IgD-negative memory B cell (primary cell): Measurements from ENCODE around the gene GPRIN3. TPM values are rescaled to one million over a fixed set of nuclear protein-coding genes. Genes with fewer than 3 reads are reported as not detected.
A peak's percentile ranks its signal among the peaks of the same experiment; 100 is the strongest.

ENCODE experiments used
- H3K27ac Mint-ChIP-seq, 3 donors: one replicate each; pipeline ENCODE4 v1.8.0; 2020 to 2022; ENCODE audit warnings: mild to moderate bottlenecking in 3 of 3, mixed read lengths in 3 of 3, moderate library complexity in 1 of 3
- H3K27me3 Mint-ChIP-seq: one replicate; pipeline ENCODE4 v1.8.0; 2021; ENCODE audit warnings: mixed read lengths
- H3K36me3 Mint-ChIP-seq: one replicate; pipeline ENCODE4 v1.8.0; 2020; ENCODE audit warnings: mild to moderate bottlenecking, mixed read lengths
- H3K4me1 Mint-ChIP-seq, 3 donors: one replicate each; pipeline ENCODE4 v1.8.0; 2020 to 2022; ENCODE audit warnings: mixed read lengths in 3 of 3, mild to moderate bottlenecking in 1 of 3
- H3K4me3 Mint-ChIP-seq, 4 donors: one replicate each; pipeline ENCODE4 v1.8.0; 2020 to 2022; ENCODE audit warnings: mild to moderate bottlenecking in 4 of 4, mixed read lengths in 4 of 4, moderate library complexity in 3 of 4
- H3K9me3 Mint-ChIP-seq, 3 donors: one replicate each; pipeline ENCODE4 v1.8.0; 2020 to 2021; ENCODE audit warnings: mixed read lengths in 3 of 3, mild to moderate bottlenecking in 1 of 3
- polyA plus RNA-seq: library from polyadenylated mRNA; unstranded; fragments of 300-500 nt; fragmentation: Illumina TruSeq; gene quantifications from one replicate; pipeline ENCODE4 v1.2.3, GENCODE V29; 2021

The GPRIN3 gene
- polyA plus RNA-seq, 1 donor from 2014 or later, result 0.50 TPM

- peaks cover 24% of the 10 kb centered on the region for H3K27me3 Mint-ChIP-seq
- peaks cover 2 to 4% (median 3%) of the 10 kb centered on the region in 3 donors for H3K9me3 Mint-ChIP-seq
- no peaks in the 10 kb centered on the region for H3K36me3 Mint-ChIP-seq
- peaks cover 17 to 27% (median 18%) of the 10 kb centered on the region in 3 donors for H3K4me1 Mint-ChIP-seq
- peak overlapping the region in 1 of 4 donors; percentile 9 for H3K4me3 Mint-ChIP-seq
- no peak overlapping the region for H3K27ac Mint-ChIP-seq
These were observed 16.7 kb downstream of the GPRIN3 start for GRCh38 chr4:89290727-89291516.

DNA sequence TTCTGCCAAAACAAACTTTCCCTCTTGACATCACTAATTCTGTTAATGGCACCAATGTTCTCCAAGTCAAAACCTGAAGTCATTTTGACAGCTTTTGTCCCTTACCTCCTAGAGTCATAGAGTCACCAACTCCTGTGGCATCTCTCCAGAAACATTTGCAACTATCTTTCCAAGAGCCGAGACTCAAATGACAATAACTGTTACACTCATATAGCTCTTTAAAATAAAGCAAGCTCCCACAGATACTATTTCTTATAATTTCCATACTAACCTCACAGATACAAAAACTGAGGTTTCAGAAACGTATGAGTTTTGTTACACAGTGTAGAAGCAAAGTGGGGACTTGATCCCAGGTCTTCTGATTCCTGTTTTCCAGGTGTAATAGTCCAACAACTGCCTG, 18.3 kb downstream of the GPRIN3 start:
- H3K9me3 Mint-ChIP-seq, result peaks cover 2 to 4% (median 3%) of the 10 kb centered on the region in 3 donors
- no peak overlapping the region for H3K4me3 Mint-ChIP-seq
- peaks cover 13 to 22% (median 20%) of the 10 kb centered on the region in 3 donors for H3K4me1 Mint-ChIP-seq
- H3K36me3 Mint-ChIP-seq, result no peaks in the 10 kb centered on the region
- H3K27ac Mint-ChIP-seq, result peak overlapping the region in 1 of 3 donors; percentile 94
- H3K27me3 Mint-ChIP-seq, result peaks cover 17% of the 10 kb centered on the region

GRCh38 chr4:89288430-89288829, 19.2 kb downstream of the GPRIN3 start:
- H3K4me1 Mint-ChIP-seq, result peaks cover 16 to 21% (median 20%) of the 10 kb centered on the region in 3 donors
- peaks cover 2 to 4% (median 3%) of the 10 kb centered on the region in 3 donors for H3K9me3 Mint-ChIP-seq
- H3K4me3 Mint-ChIP-seq, result no peak overlapping the region
- no peaks in the 10 kb centered on the region for H3K36me3 Mint-ChIP-seq
- no peak overlapping the region for H3K27ac Mint-ChIP-seq
- H3K27me3 Mint-ChIP-seq, result peaks cover 16% of the 10 kb centered on the region

DNA sequence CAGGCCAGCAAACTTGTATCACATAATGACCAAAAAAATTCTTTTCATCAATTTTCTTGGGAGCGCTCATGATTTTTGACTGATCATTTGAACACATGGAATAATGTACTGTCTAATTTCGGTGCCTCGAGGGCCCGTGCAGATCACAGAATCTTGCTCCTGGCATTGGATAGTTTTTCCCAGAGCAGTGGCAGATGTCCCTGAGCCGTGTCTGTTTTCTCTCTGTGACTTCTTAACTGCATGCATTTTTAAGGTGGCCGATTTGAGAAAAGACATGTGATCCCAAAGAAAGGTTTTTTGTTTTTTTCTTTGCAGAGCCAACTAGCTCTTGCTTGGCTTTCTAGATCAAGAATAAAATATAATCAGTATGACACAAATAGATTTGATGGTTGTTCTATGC, 19.7 kb downstream of the GPRIN3 start:
- Mint-ChIP-seq H3K27ac (no peak overlapping the region), H3K4me3 (no peak overlapping the region), H3K36me3 (no peaks in the 10 kb centered on the region), H3K4me1 (peaks cover 18 to 22% (median 21%) of the 10 kb centered on the region in 3 donors), H3K27me3 (peaks cover 12% of the 10 kb centered on the region), H3K9me3 (peaks cover 2 to 4% (median 3%) of the 10 kb centered on the region in 3 donors)

DNA sequence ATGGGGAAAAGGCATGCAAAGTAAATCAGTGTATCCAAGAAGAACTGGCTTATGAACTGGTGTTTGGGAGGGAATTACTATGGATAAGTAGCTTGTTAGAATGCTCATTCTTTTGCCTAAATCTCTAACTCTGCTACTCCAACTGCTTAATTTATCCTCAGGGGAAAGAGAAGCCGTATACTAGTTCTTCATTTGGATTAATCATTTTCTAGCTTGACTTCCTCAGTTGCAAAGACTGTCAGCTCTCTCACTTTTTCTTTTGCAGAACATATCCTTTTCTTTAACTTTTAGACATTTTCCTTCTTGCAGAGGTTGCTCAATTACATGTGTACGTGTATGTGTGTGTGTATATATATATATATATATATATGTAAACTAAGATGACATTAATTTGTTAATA, 21.9 kb downstream of the GPRIN3 start:
- Mint-ChIP-seq H3K4me3 (peak overlapping the region in 1 of 4 donors; percentile 12), H3K27ac (peak overlapping the region in 1 of 3 donors; percentile 6), H3K4me1 (peaks cover 15 to 22% (median 17%) of the 10 kb centered on the region in 3 donors), H3K9me3 (no peaks in the 10 kb centered on the region), H3K36me3 (no peaks in the 10 kb centered on the region), H3K27me3 (peaks cover 8% of the 10 kb centered on the region)

DNA sequence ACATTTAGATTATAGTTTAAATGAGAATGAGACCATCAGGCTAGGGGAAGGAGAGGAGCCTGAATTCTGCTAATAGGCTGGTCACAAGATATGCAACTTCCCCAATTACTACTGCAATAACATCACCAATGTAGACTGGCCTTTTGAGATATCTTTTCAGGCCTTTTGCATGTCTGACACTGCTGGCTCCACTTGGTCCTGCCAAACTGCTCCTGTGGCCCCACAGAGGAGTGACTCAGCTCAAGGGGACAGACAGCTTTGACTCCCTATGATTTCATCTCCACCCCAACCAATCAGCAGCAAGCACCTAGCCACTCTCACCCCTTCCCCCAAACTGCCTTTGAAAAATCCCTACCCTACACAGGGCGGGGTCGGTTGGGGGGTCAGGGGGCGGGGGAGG, 22.8 kb downstream of the GPRIN3 start:
- Mint-ChIP-seq H3K36me3 (no peaks in the 10 kb centered on the region), H3K4me1 (peaks cover 15 to 22% (median 16%) of the 10 kb centered on the region in 3 donors), H3K27ac (peak overlapping the region in 2 of 3 donors; percentile 3 to 68), H3K27me3 (peaks cover 4% of the 10 kb centered on the region), H3K9me3 (no peaks in the 10 kb centered on the region), H3K4me3 (peak overlapping the region in 1 of 4 donors; percentile 70)

DNA sequence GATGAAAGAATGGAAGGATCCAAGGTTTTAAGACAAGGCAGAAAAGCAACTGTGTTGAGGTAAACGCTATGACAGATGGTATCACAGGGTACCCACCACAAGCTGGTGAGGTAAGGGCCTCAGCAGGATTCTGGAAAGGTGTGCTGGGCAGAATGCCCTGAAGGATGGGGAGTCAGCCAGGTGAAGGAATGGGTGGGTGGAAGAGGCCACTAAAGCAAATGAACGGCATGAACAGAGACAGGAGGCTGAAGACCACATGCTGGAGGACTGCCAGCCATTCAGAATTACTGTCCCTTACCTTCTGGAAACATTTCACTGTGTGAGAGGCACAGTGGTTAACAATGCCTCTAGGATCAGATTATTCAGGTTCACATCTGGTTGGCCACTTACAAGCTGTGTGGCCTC, 23.6 kb downstream of the GPRIN3 start:
- H3K4me1 Mint-ChIP-seq, result peaks cover 15 to 22% (median 16%) of the 10 kb centered on the region in 3 donors
- H3K4me3 Mint-ChIP-seq, result peak overlapping the region in 2 of 4 donors; percentile 78 to 80

DNA sequence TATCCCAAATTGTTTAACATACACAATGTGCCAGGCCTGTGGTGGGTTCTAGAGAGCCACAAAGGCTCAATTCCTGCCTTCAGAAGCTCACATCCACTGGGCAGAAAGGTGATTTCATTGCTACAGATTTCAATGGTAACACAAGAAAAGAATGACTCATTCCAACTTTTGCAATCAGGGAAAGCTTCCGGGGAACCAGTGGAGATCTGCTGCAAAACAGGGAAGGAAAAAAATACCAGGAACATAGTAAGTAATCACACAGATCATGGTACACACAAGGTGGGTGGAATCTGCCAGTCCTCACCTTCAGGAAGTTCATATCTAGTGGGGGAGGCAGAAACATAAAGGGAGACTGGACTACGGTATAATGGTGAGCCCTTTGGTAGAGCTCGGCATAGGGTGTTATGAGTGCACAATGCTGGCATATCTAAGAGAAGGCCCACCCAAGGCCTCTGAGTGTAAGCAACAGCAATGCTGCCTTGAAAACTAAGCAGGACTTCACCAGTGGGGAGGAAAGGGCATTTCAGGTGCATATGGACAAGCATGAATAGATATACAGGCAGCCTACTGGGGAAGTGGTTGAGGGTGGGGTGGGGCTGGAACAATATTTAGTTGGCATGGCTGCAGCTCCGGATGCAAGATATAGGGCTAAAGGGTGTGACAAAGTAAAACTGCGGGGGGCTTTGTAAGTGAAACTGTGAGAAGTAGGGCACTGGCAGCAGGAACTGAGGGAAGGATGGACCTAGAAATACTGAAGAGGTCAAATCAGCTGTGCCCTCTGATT, 24.2 kb downstream of the GPRIN3 start:
- peak overlapping the region in 2 of 3 donors; percentile 22 to 68 for H3K27ac Mint-ChIP-seq
- peaks cover 2% of the 10 kb centered on the region for H3K36me3 Mint-ChIP-seq
- H3K4me1 Mint-ChIP-seq, result peaks cover 15 to 22% (median 16%) of the 10 kb centered on the region in 3 donors
- H3K4me3 Mint-ChIP-seq, result peak overlapping the region in 2 of 4 donors; percentile 78 to 80
- no peaks in the 10 kb centered on the region for H3K9me3 Mint-ChIP-seq
- H3K27me3 Mint-ChIP-seq, result peaks cover 4% of the 10 kb centered on the region

More for the DNA sequence above, 23.6 kb downstream of the GPRIN3 start:
- Mint-ChIP-seq H3K9me3 (no peaks in the 10 kb centered on the region), H3K36me3 (no peaks in the 10 kb centered on the region), H3K27ac (peak overlapping the region in 2 of 3 donors; percentile 22 to 68), H3K27me3 (peaks cover 4% of the 10 kb centered on the region)

DNA sequence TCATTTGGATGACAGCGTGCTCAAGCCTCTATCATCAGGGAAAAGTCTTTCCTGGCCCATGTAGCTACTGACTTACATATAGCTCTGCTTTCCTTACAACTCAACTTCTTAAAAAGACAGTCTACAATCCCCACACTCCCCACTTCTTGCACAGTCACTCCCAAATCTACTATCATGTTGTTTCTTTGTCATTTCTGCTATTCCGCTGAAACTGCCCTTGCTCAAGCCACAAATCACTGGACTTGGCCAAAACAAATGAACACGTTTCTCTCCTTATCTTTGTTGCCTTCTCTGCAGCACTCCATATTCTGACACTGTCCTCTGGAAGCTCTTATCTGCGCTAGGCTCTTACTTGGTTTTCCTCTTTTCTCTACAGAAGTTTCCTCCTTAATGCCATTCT, 28.2 kb downstream of the GPRIN3 start:
- Mint-ChIP-seq H3K27ac (no peak overlapping the region), H3K9me3 (no peaks in the 10 kb centered on the region), H3K27me3 (peaks cover 2% of the 10 kb centered on the region), H3K36me3 (peaks cover 3% of the 10 kb centered on the region), H3K4me3 (no peak overlapping the region), H3K4me1 (peaks cover 8 to 9% (median 9%) of the 10 kb centered on the region in 3 donors)

GRCh38 chr4:89277412-89277811, 30.2 kb downstream of the GPRIN3 start:
- no peak overlapping the region for H3K4me3 Mint-ChIP-seq
- H3K36me3 Mint-ChIP-seq, result peaks cover 3% of the 10 kb centered on the region
- no peaks in the 10 kb centered on the region for H3K27me3 Mint-ChIP-seq
- H3K4me1 Mint-ChIP-seq, result peaks cover 0 to under 1% (median 0%) of the 10 kb centered on the region in 3 donors
- H3K9me3 Mint-ChIP-seq, result no peaks in the 10 kb centered on the region
- no peak overlapping the region for H3K27ac Mint-ChIP-seq

DNA sequence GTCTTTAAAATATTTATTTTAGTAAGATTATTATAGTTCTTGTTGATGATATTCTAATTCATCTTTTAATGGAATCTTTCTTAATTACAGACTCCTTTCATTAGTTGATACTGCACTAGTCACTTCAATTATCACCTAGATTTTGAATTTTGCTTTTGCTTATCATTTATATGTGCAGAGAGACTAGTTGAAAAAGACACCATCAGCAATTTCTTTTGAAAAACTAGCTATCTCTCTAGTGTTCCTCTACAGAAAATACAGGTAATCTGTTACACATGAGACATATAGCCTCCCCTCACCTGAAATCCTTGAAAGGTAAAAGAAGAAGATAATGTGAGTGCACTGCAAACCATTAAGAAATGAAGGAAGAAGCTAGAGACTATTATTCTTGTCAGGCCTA, 31.3 kb downstream of the GPRIN3 start:
- no peak overlapping the region for H3K27ac Mint-ChIP-seq
- H3K4me1 Mint-ChIP-seq, result peaks cover 0 to 2% (median 0%) of the 10 kb centered on the region in 3 donors
- H3K27me3 Mint-ChIP-seq, result no peaks in the 10 kb centered on the region
- H3K4me3 Mint-ChIP-seq, result no peak overlapping the region
- H3K9me3 Mint-ChIP-seq, result no peaks in the 10 kb centered on the region
- peaks cover 3% of the 10 kb centered on the region for H3K36me3 Mint-ChIP-seq

DNA sequence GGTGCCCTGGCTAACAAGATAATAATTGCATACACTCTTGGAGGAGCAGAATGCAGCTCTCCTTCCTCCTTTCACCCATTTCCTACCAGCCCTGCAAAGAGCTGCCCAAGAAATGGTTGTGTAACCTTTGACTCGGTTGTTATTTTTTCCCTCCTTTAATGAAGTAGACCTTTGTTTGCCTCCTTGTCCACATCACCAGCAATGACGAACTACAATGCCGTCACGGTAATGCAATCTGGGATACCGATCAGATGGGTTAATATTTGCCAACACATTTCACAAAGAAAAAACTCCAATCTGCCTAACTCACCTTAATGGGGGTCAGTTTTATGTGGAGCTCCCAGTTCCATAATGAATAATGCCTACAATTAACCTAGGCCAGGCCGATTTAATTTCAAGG, 32.0 kb downstream of the GPRIN3 start:
- Mint-ChIP-seq H3K36me3 (peaks cover 5% of the 10 kb centered on the region), H3K4me3 (no peak overlapping the region), H3K9me3 (no peaks in the 10 kb centered on the region), H3K27me3 (no peaks in the 10 kb centered on the region), H3K4me1 (peaks cover 0 to 5% (median 0%) of the 10 kb centered on the region in 3 donors), H3K27ac (no peak overlapping the region)

DNA sequence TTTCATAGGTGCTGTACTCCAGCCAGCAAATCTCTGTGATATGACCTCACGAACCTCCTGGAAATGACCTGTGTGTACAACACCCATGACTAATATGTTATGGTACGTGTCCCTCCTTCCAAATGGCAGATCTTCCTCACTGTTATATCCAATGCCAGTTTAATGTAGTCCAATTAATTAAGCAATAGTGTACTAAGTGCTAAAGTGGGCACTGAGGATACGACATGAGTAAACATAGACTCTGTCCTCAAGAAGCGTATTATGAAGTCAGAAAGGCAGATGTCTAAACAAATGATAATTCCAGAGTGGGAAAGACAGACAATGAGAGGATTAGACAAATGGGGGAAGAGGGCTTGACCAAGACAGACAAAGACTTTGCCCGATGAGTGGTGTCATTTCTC, 33.9 kb downstream of the GPRIN3 start:
- H3K36me3 Mint-ChIP-seq, result peaks cover 5% of the 10 kb centered on the region
- H3K4me3 Mint-ChIP-seq, result no peak overlapping the region
- no peak overlapping the region for H3K27ac Mint-ChIP-seq
- H3K4me1 Mint-ChIP-seq, result peaks cover 0 to 6% (median 0%) of the 10 kb centered on the region in 3 donors
- H3K9me3 Mint-ChIP-seq, result no peaks in the 10 kb centered on the region
- no peaks in the 10 kb centered on the region for H3K27me3 Mint-ChIP-seq

DNA sequence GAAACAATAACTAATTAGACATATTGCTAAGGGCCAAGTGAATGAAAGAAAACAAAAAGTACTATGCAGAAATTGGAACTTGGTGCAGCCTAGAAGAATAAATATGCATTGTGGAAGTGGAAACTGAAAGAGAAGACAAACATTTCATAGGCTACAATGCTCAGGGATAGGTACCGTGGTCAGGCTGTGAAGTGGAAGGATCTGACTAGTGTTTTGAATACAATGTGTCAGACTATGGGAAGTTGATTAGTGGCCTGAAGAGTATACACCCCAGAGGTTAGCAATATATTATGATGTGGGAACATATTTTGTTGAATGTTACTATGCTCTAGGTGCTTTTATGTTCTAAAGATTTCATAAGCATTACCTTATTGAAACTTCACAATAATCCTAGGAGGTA, 36.8 kb downstream of the GPRIN3 start:
- no peaks in the 10 kb centered on the region for H3K9me3 Mint-ChIP-seq
- H3K4me1 Mint-ChIP-seq, result peaks cover 0 to 6% (median 0%) of the 10 kb centered on the region in 3 donors
- H3K4me3 Mint-ChIP-seq, result no peak overlapping the region
- no peak overlapping the region for H3K27ac Mint-ChIP-seq
- H3K36me3 Mint-ChIP-seq, result peaks cover 3% of the 10 kb centered on the region
- H3K27me3 Mint-ChIP-seq, result no peaks in the 10 kb centered on the region

DNA sequence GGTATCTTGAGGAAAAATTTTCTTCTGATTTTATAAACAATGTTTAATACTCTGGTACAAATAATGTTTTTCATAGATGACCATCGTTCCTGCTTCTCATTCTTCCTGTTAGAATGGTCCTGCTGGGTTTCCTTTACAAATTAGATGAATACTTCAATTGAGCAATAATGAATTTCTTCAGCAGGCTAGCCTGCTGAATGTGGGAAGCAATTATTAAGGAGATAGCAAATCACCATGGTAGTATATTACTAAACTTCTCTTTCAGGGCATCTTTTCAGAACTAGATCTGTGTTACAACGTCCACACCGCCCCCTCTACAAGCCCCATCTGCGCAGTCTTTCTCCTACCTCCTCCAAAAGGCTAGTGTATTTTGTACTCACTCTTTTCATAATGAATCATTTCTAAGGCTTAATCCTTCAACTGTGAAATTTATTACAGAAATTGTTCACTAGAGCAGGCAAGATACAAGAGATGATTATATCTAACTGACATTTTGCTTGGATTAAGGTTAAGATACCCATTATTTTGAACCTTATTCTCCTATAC, 38.4 kb downstream of the GPRIN3 start:
- H3K27me3 Mint-ChIP-seq, result no peaks in the 10 kb centered on the region

More for the DNA sequence above, 38.4 kb downstream of the GPRIN3 start:
- Mint-ChIP-seq H3K27ac (no peak overlapping the region), H3K4me1 (peaks cover 0 to 6% (median 0%) of the 10 kb centered on the region in 3 donors), H3K9me3 (peaks cover 0 to 3% (median 0%) of the 10 kb centered on the region in 3 donors), H3K36me3 (peaks cover 3% of the 10 kb centered on the region), H3K4me3 (no peak overlapping the region)
